ENCODE measurements around the gene PKP2. TPM values are rescaled to one million over a fixed set of nuclear protein-coding genes. Genes with fewer than 3 reads are reported as not detected.
"Not testable (repeated sequence)": the region's sequence is repeated elsewhere in the genome, so short reads cannot be mapped to it uniquely, and the experiment has no call there.

Gene PKP2
- total RNA-seq, 2 donors from 2014 or later, result 0.07 to 0.25 TPM

DNA sequence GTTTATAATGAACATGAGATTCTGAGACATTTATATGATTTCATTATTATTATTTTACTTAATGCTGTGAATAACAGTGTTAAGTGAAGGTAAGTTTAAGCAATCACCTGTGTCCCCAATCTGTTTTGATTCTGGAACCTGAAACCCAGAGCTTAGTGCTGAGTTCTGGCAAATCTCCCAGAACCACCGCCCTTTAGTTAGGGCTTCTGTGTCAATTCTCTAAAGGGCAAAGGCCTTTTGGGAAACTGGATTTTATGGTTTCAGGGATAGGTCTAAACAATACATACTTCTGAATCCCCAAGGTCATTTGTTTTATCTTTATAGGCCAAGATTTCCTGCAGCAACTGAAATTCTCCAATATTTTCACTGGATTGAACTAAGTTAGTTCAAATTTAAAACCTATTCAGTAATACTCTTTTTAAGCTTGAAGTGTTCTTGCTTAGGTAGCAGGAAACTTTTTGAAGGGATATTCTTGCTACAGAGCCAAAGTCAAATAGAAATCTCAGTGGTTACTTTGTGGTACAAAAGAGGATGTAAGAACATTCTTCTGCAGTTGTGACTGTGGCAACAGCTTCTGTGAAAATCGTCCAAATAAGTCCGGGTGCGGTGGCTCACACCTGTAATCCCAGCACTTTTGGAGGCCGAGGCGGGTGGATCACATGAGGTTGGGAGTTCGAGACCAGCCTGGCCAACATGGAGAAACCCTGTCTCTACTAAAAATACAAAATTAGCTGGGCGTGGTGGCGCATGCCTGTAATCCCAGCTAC, 10.0 kb upstream of the PKP2 start:
- no peak overlapping the region for H3K4me3 Mint-ChIP-seq
- no peaks in the 10 kb centered on the region for H3K36me3 Mint-ChIP-seq
- no peak for DNase-seq (ENCODE audit: low spot score)

GRCh38 chr12:32903763-32904162, 7.2 kb upstream of the PKP2 start:
- no peaks in the 10 kb centered on the region for H3K36me3 Mint-ChIP-seq
- H3K27ac Mint-ChIP-seq, result no peak overlapping the region
- H3K4me1 Mint-ChIP-seq (ENCODE audit: low read depth in 2 of 2), result no peaks in the 10 kb centered on the region
- no peaks in the 10 kb centered on the region for H3K9me3 Mint-ChIP-seq
- DNase-seq (ENCODE audit: low spot score) (no peak), ATAC-seq (no peak)
- peaks cover under 1 to 15% of the 10 kb centered on the region in 2 donors for H3K27me3 Mint-ChIP-seq
- no peak overlapping the region for H3K4me3 Mint-ChIP-seq

More for the DNA sequence above, 10.0 kb upstream of the PKP2 start:
- Mint-ChIP-seq H3K27ac (no peak overlapping the region), H3K4me1 (ENCODE audit: low read depth in 2 of 2) (no peaks in the 10 kb centered on the region), H3K27me3 (peaks cover 10 to 13% of the 10 kb centered on the region in 2 donors), H3K9me3 (no peaks in the 10 kb centered on the region)
- no peak for ATAC-seq

- no peaks in the 10 kb centered on the region for H3K36me3 Mint-ChIP-seq
- H3K9me3 Mint-ChIP-seq, result no peaks in the 10 kb centered on the region
- ATAC-seq, result no peak
- H3K4me3 Mint-ChIP-seq, result no peak overlapping the region
- no peak for DNase-seq (ENCODE audit: low spot score)
- H3K4me1 Mint-ChIP-seq (ENCODE audit: low read depth in 2 of 2), result no peaks in the 10 kb centered on the region
- H3K27me3 Mint-ChIP-seq, result peaks cover 0 to 15% of the 10 kb centered on the region in 2 donors
- no peak overlapping the region for H3K27ac Mint-ChIP-seq
Observed at GRCh38 chr12:32903318-32903717, 6.7 kb upstream of the PKP2 start.

DNA sequence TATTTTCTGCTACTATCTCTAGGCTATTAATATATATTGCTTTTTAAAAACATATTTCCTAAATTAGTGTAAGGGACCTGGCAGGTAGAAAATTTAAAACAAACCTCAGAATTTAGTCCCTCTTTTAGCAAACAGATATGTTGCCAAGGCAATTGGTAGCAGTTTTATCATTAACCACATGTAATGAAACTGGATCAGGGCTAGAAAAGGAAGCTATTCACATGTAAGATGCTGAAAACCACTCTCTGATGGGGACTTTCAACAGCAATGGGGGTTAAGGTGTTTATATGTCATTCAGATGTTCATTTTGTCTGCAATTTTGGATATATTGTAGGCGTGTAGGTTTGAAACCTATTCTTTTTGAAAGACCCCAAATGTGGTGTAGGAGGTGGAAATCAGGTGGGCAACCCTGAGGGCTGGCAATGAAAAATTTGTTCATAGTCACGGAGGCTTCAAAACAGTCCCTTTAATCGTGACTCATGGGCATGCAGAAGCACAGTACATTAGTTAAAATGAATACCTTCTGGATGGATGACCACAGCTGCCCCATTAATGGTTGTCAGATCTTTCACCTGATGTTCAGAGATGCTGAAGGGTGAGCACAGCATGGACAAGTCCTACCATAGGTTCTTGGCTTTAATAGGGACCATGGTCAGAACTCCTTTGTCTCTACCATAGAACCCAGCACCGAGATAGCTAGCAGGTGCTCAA, 5.9 kb upstream of the PKP2 start:
- Mint-ChIP-seq H3K27ac (no peak overlapping the region), H3K27me3 (peaks cover 0 to 18% of the 10 kb centered on the region in 2 donors), H3K4me3 (no peak overlapping the region), H3K4me1 (ENCODE audit: low read depth in 2 of 2) (peaks cover 0 to 4% of the 10 kb centered on the region in 2 donors), H3K9me3 (no peaks in the 10 kb centered on the region), H3K36me3 (no peaks in the 10 kb centered on the region)
- peak in 1 of 2 donors; percentile 29 for ATAC-seq
- DNase-seq (ENCODE audit: low spot score), result no peak

GRCh38 chr12:32901553-32901952, 5.0 kb upstream of the PKP2 start:
- no peaks in the 10 kb centered on the region for H3K36me3 Mint-ChIP-seq
- H3K27ac Mint-ChIP-seq, result no peak overlapping the region
- no peak for DNase-seq (ENCODE audit: low spot score)
- H3K4me1 Mint-ChIP-seq (ENCODE audit: low read depth in 2 of 2), result peaks cover 0 to 4% of the 10 kb centered on the region in 2 donors
- H3K27me3 Mint-ChIP-seq, result peaks cover 0 to 18% of the 10 kb centered on the region in 2 donors
- no peak for ATAC-seq
- no peaks in the 10 kb centered on the region for H3K9me3 Mint-ChIP-seq
- H3K4me3 Mint-ChIP-seq, result no peak overlapping the region

- H3K4me3 Mint-ChIP-seq, result peak overlapping the region; percentile 48
- no peaks in the 10 kb centered on the region for H3K9me3 Mint-ChIP-seq
- H3K4me1 Mint-ChIP-seq (ENCODE audit: low read depth in 2 of 2), result peaks cover 10 to 14% of the 10 kb centered on the region in 2 donors
- H3K27me3 Mint-ChIP-seq, result peaks cover 29 to 36% of the 10 kb centered on the region in 2 donors
- ATAC-seq (no peak), DNase-seq (ENCODE audit: low spot score) (no peak)
- no peak overlapping the region for H3K27ac Mint-ChIP-seq
- H3K36me3 Mint-ChIP-seq, result peaks cover 5% of the 10 kb centered on the region
Observed at GRCh38 chr12:32897687-32898573, 1.4 kb upstream of the PKP2 start.

GRCh38 chr12:32897281-32897610, 669 bp upstream of the PKP2 start:
- Mint-ChIP-seq H3K27ac (no peak overlapping the region), H3K9me3 (no peaks in the 10 kb centered on the region), H3K27me3 (peaks cover 30 to 36% of the 10 kb centered on the region in 2 donors), H3K4me1 (ENCODE audit: low read depth in 2 of 2) (peaks cover 10 to 14% of the 10 kb centered on the region in 2 donors), H3K4me3 (peak overlapping the region; percentile 48), H3K36me3 (peaks cover 5% of the 10 kb centered on the region)
- ATAC-seq (no peak), DNase-seq (ENCODE audit: low spot score) (no peak)

DNA sequence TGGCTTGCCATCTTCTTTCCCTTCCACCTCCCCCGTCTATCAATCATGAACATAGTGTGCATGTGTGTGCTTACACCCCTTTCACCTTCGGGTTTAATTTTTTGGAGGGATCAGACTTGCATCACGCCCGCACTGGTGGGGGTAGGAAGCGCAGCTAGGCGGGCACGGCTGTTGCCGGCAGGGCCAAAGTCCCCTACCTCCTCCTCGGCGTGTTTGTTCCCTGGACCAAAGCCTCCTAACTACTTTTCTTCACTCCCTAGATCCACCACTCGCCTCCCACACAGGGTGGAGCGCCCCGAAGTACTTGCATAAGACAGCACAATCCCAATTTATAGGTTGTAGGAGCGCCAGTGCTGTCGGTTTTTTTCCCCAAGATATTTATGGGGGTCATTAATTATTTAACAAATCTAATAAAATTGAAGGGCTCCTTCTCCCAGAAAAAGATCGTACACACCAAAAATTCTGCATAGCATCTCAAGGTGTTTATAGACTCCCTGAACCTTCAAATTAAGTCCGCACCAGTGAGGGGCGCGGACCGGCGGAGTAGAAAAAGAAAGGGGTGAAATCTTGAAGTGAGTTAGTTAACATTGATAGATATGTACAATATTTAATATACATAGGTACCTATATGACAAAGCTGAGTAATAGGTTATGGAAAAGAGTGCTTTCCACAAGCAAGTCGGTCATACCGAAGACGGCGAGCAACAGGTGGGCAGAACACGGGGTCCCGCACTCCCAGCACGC, 717 bp downstream of the PKP2 start:
- Mint-ChIP-seq H3K27ac (no peak overlapping the region), H3K27me3 (peaks cover 35 to 39% of the 10 kb centered on the region in 2 donors), H3K9me3 (no peaks in the 10 kb centered on the region), H3K4me1 (ENCODE audit: low read depth in 2 of 2) (peaks cover 10 to 14% of the 10 kb centered on the region in 2 donors), H3K36me3 (peaks cover 5% of the 10 kb centered on the region), H3K4me3 (peak overlapping the region; percentile 78)
- ATAC-seq (no peak), DNase-seq (ENCODE audit: low spot score) (no peak)

DNA sequence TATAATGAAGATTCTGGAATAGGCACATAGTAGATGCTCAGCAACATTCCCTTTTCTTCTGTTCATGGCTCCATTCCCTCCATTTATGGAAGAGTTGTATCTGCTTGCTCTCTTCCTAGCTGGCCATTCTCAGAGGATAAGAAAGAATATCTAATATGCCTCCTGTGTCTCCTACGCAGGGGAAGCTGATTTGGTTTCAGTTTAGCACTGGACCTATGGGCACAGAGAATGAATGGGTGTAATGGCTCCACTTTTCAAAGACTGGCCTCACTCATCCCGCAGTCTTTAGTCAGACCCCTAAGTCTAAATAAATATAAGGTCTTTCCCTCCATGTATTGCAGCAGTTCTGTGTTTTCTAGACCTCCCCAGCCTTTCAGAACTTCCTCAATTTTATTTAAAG, 2.0 kb downstream of the PKP2 start:
- H3K36me3 Mint-ChIP-seq, result peaks cover 5% of the 10 kb centered on the region
- ATAC-seq (no peak), DNase-seq (ENCODE audit: low spot score) (no peak)
- no peak overlapping the region for H3K4me3 Mint-ChIP-seq
- no peak overlapping the region for H3K27ac Mint-ChIP-seq
- no peaks in the 10 kb centered on the region for H3K9me3 Mint-ChIP-seq
- peaks cover 10 to 14% of the 10 kb centered on the region in 2 donors for H3K4me1 Mint-ChIP-seq (ENCODE audit: low read depth in 2 of 2)
- H3K27me3 Mint-ChIP-seq, result peaks cover 34 to 36% of the 10 kb centered on the region in 2 donors

DNA sequence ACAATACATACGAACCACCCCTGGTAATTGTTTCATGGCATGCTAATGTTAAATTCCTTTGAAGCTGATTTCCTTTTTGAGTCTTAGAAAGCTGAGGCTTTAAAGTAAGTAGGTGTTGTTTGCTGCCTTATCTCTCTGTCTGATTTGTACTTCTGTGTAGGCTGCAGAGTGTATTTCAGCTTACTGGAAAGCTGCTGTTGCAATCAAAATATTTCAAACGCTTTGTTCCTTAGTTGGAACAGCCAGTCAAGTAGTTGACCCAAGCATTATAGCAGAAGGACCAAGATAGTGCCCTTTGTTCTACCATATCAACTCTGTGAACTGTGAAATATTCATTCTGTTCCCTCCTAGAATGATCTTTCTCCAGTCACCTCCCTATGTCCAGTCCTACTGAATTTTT, 3.1 kb downstream of the PKP2 start:
- Mint-ChIP-seq H3K27ac (no peak overlapping the region), H3K4me1 (ENCODE audit: low read depth in 2 of 2) (peaks cover 10 to 14% of the 10 kb centered on the region in 2 donors), H3K36me3 (peaks cover 5% of the 10 kb centered on the region), H3K9me3 (no peaks in the 10 kb centered on the region), H3K4me3 (no peak overlapping the region), H3K27me3 (peaks cover 37 to 45% of the 10 kb centered on the region in 2 donors)
- ATAC-seq (no peak), DNase-seq (ENCODE audit: low spot score) (no peak)

DNA sequence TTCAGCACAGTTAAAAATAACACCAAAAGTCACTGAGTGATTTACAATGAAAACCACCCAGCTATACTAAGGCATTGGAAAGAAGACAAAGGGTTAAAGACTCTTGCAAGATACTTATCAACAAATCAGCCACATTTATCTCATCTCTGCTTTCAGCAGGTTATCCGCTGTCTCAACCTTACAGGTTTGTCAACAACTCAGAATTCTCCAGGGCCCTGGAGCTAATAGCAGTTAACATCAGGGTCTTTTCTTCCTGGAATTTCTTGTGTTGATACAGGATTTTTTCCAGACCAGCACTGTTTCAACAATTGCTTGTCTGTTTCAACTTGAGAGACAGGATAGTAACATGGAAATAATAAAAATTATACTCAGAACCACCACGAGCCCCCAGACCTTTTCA, 3.5 kb downstream of the PKP2 start:
- H3K36me3 Mint-ChIP-seq, result peaks cover 5% of the 10 kb centered on the region
- H3K27ac Mint-ChIP-seq, result no peak overlapping the region
- H3K9me3 Mint-ChIP-seq, result no peaks in the 10 kb centered on the region
- H3K27me3 Mint-ChIP-seq, result peaks cover 37 to 45% of the 10 kb centered on the region in 2 donors
- ATAC-seq, result no peak
- peaks cover 10 to 14% of the 10 kb centered on the region in 2 donors for H3K4me1 Mint-ChIP-seq (ENCODE audit: low read depth in 2 of 2)
- DNase-seq (ENCODE audit: low spot score), result no peak
- H3K4me3 Mint-ChIP-seq, result no peak overlapping the region

GRCh38 chr12:32892369-32892768, 4.2 kb downstream of the PKP2 start:
- not testable (repeated sequence) for ATAC-seq; H3K36me3 Mint-ChIP-seq; H3K4me1 Mint-ChIP-seq (ENCODE audit: low read depth in 2 of 2); DNase-seq (ENCODE audit: low spot score); H3K4me3 Mint-ChIP-seq; H3K27ac Mint-ChIP-seq; H3K9me3 Mint-ChIP-seq
- peaks cover 32 to 45% of the 10 kb centered on the region in 2 donors for H3K27me3 Mint-ChIP-seq

DNA sequence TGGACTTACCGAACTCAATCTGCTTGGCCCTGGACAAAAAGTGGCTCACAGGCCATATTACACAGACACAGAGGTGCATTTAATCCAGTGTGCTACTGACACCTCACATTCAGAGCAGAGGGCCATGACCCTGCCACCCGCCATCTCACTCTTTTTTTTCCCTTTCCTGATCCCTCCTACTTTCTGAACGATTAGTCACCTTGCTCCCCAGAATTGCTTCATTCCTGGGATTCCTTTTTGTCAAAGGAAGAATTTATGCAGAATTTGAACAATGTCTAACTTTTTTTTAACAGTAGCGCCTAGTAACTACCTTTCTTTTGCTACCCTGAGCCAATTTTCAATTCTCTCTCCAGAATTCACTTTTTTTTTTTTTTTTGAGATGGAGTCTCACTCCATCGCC, 4.6 kb downstream of the PKP2 start:
- H3K27me3 Mint-ChIP-seq, result peaks cover 32 to 45% of the 10 kb centered on the region in 2 donors
- ATAC-seq (no peak), DNase-seq (ENCODE audit: low spot score) (no peak)
- no peak overlapping the region for H3K27ac Mint-ChIP-seq
- H3K36me3 Mint-ChIP-seq, result peaks cover 5% of the 10 kb centered on the region
- no peak overlapping the region for H3K4me3 Mint-ChIP-seq
- no peaks in the 10 kb centered on the region for H3K9me3 Mint-ChIP-seq
- peaks cover 10% of the 10 kb centered on the region in 2 donors for H3K4me1 Mint-ChIP-seq (ENCODE audit: low read depth in 2 of 2)
